ENCODE results near the gene CTNNA3.

GRCh38 chr10:66837990-66838389 lies 858.0 kb downstream of the CTNNA3 start:
- TF ChIP-seq CTCF (IDR thresholded peaks at IDR 0.05) (no peak), POLR2A (IDR thresholded peaks at IDR 0.05) (no peak)
